ENCODE data around the gene MRM2.

The MRM2 gene

GRCh38 chr7:2270495-2270894 is 28.5 kb upstream of the MRM2 start:
- TF ChIP-seq POLR2AphosphoS5 (IDR thresholded peaks at IDR 0.05; ENCODE audit: low read depth, low read length), result no peak
- TF ChIP-seq FOXP2 (optimal IDR thresholded peaks at IDR 0.05; ENCODE audit: borderline replicate concordance, extremely low read depth, extremely low read length, insufficient read depth), result no peak
- no peak for TF ChIP-seq REST (IDR thresholded peaks at IDR 0.05; ENCODE audit: insufficient read depth in 1 of 2, low read depth in 2 of 2, low read length in 2 of 2)
- TF ChIP-seq TAF1 (IDR thresholded peaks at IDR 0.05; ENCODE audit: borderline replicate concordance, insufficient read depth, low read length), result no peak

GRCh38 chr7:2269991-2270460 is 28.0 kb upstream of the MRM2 start:
- TF ChIP-seq SIN3A (IDR thresholded peaks at IDR 0.05; ENCODE audit: borderline replicate concordance, insufficient read depth, low read length), result no peak
- no peak for TF ChIP-seq FOXP2 (optimal IDR thresholded peaks at IDR 0.05; ENCODE audit: borderline replicate concordance, extremely low read depth, extremely low read length, insufficient read depth)
- TF ChIP-seq REST (IDR thresholded peaks at IDR 0.05; ENCODE audit: insufficient read depth in 1 of 2, low read depth in 2 of 2, low read length in 2 of 2), result no peak
- TF ChIP-seq TAF1 (IDR thresholded peaks at IDR 0.05; ENCODE audit: borderline replicate concordance, insufficient read depth, low read length), result no peak
- TF ChIP-seq POLR2AphosphoS5 (IDR thresholded peaks at IDR 0.05; ENCODE audit: low read depth, low read length), result no peak

GRCh38 chr7:2266911-2267310 is 24.9 kb upstream of the MRM2 start:
- no peak for TF ChIP-seq POLR2AphosphoS5 (IDR thresholded peaks at IDR 0.05; ENCODE audit: low read depth, low read length)
- TF ChIP-seq SIN3A (IDR thresholded peaks at IDR 0.05; ENCODE audit: borderline replicate concordance, insufficient read depth, low read length), result peak; percentile 41; the same call in 1 of the 2 replicates
- peak; percentile 68 for TF ChIP-seq FOXP2 (optimal IDR thresholded peaks at IDR 0.05; ENCODE audit: borderline replicate concordance, extremely low read depth, extremely low read length, insufficient read depth)

- TF ChIP-seq SIN3A (IDR thresholded peaks at IDR 0.05; ENCODE audit: borderline replicate concordance, insufficient read depth, low read length) (no peak), POLR2AphosphoS5 (IDR thresholded peaks at IDR 0.05; ENCODE audit: low read depth, low read length) (no peak), TAF1 (IDR thresholded peaks at IDR 0.05; ENCODE audit: borderline replicate concordance, insufficient read depth, low read length) (no peak), FOXP2 (optimal IDR thresholded peaks at IDR 0.05; ENCODE audit: borderline replicate concordance, extremely low read depth, extremely low read length, insufficient read depth) (no peak), REST (IDR thresholded peaks at IDR 0.05; ENCODE audit: insufficient read depth in 1 of 2, low read depth in 2 of 2, low read length in 2 of 2) (no peak)
Observed at GRCh38 chr7:2264158-2264557, 22.2 kb upstream of the MRM2 start.

- TF ChIP-seq REST (IDR thresholded peaks at IDR 0.05; ENCODE audit: insufficient read depth in 1 of 2, low read depth in 2 of 2, low read length in 2 of 2) (no peak), SIN3A (IDR thresholded peaks at IDR 0.05; ENCODE audit: borderline replicate concordance, insufficient read depth, low read length) (no peak), FOXP2 (optimal IDR thresholded peaks at IDR 0.05; ENCODE audit: borderline replicate concordance, extremely low read depth, extremely low read length, insufficient read depth) (no peak), POLR2AphosphoS5 (IDR thresholded peaks at IDR 0.05; ENCODE audit: low read depth, low read length) (no peak)
Observed at GRCh38 chr7:2263176-2263575, 21.2 kb upstream of the MRM2 start.

Measured in PFSK-1 (cell line).